Stimulated activated CD8-positive, alpha-beta memory T cell treated with anti-CD3 and anti-CD28 coated beads, Interleukin-4, amount 100 ng/mL, for 48 hours (primary cell): Measurements from ENCODE around the gene MAPKBP1.

Experiments
- DNase-seq: peaks from one replicate; pipeline ENCODE4 v3.0.0-alpha.2; 2020

Gene MAPKBP1

GRCh38 chr15:41782371-41783282 lies 8.3 kb downstream of the MAPKBP1 start:
- DNase-seq, result no peak

DNA sequence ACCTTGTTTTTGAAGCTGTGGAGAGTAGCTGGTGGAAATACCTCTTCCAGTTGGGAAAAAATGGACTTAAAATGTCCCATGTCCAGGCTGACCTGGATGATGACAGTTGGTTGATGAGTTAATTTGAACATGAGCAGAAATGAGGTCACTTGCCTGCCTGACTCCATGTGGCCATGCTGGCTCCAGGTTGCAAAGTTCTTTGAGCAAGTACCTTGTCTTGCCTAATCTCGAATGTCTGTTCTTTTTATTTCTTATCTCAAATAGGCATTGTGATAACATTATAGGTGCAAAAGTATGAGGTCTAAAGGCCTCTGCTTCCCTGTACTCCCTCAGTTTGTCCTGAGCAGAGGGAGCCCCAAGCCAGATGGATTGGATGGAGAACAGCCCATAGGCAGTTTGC lies 9.0 kb downstream of the MAPKBP1 start:
- no peak for DNase-seq

DNA sequence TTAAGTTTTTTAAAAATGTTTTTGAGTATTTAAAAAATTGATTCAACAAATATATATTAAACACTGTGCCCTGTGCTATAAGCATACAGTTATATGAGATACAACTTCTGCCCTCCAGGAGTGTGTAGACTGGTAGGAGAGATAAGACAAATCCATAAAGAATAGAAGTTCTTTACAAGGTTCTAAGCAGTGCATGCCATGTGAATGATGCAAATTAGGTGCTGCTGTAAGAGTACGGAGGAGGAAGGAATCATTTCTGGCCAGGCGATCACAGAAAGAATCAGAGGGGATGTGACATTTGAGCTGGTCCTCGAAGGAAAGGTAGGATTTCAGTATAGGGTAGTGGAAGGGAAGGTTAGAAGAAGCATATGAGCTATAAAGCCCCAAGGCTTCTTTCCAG lies 14.0 kb downstream of the MAPKBP1 start:
- DNase-seq, result no peak

- DNase-seq, result no peak
These were observed 15.0 kb downstream of the MAPKBP1 start for GRCh38 chr15:41789236-41789635.

GRCh38 chr15:41789662-41790061 lies 15.4 kb downstream of the MAPKBP1 start:
- no peak for DNase-seq

GRCh38 chr15:41790169-41790568 lies 15.9 kb downstream of the MAPKBP1 start:
- no peak for DNase-seq

DNA sequence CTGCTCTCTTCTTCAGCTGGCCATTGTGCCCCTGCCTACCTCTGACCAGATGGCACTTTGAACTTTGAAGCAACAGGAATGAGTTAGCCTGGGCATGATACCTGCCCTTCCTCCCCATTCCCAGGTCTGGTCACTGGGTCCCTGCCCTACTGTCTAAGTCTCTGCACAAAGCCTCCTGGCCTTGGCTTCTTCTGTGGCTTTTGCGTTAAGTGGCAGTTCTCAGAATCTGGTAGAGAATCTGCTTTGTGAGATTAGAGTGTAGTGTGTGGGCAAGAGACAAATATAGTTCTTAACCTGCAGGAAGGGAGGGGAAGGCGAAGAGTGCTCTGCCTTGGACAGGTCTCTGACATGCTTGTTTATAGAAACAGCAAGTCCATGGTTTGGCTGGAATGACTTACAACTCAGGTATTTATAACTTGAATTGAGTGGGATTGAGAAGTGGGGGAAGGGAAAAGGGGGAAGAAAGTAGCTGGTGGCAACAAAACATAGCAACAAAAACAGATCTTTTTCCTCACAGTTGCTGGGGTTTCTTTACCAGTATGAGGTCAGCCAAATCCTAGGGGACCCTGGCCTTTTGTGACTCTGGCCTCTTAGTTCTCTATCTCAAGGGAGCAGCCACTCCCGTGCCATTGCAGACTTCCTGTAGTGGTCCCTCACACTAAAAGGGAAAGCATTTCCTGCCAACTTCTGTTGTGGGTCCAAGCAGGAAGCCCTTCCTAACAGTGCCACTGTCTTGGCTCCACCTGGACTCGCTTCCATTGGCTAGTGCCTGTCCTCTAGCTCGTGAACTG lies 16.7 kb downstream of the MAPKBP1 start:
- DNase-seq, result no peak

- DNase-seq, result no peak
These were observed 17.3 kb downstream of the MAPKBP1 start for GRCh38 chr15:41791547-41791937.

DNA sequence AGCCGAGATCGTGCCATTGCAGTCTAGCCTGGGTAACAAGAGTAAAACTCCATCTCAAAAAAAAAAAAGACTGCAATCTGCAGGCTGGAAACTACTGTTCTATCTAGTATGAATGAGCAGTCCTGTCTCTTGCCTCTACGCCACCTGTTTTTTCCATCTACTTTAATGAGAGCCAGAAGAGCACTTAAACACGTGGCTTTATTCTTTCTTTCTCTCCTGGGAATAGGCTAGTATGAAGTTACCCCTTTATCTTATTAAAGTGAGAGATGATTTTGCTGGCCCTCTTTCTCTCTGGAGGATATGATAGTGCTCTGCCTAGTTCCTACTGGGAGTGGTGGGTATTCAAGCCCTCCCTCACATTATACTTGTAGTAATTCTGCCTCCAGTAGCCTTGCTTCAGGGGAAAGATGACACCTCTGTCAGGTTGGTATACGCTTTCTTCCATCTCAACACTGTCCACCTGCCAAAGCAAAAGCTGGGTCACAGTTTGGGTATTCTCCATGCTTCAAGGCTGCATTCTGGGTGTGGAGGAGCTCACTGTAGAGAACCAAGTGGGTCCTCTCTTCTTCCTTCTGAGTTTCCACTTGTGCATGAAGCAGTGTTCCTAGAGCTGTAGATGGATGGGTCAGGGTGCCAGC lies 17.8 kb downstream of the MAPKBP1 start:
- DNase-seq, result no peak

- no peak for DNase-seq
These were observed 19.8 kb downstream of the MAPKBP1 start for GRCh38 chr15:41794081-41794480.

DNA sequence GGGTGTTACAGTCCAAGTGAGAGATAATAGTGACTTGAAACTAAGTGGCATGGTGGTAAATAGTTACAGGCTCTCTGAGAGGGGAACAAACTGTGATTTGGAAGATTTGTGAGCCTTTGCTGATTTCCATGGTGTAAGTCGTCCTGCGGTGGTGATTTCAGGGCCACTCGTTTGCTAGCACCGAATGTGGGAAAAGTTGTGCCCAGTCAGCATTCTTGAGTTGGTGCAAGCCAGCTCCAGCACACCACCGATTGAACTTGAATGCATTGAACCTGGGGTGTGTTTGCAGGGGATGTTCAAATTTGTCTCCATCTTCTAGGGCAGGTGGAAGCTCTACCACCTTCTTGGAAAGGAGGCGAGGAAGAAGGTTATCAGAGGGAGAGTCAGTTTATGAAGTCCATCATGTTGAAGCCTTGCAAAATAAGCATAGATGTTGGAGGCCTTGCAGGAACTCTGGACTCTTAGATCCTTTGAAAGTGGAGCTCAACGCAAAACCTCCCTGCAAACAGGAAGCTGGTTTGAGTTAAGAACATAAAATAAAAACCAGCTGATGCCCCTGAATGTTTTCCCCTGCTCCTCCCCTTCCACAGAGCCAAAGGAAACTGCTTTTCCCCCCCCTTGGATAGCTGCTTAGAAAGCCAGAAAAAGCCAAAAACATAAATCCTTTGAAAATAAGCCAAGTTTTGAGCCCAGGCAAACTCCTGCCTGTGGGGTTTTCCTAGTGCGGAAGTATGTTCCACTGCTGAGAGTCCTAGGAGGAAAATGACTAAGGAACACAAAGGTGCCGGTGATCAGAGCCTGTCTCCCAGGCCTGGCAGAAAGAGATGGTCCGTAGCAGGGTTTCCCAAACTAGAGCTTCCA lies 21.9 kb downstream of the MAPKBP1 start:
- no peak for DNase-seq

- DNase-seq, result no peak
These were observed 23.1 kb downstream of the MAPKBP1 start for GRCh38 chr15:41797201-41797944.

- DNase-seq, result no peak
These were observed 24.6 kb downstream of the MAPKBP1 start for GRCh38 chr15:41798607-41799487.

- no peak for DNase-seq
These were observed 25.2 kb downstream of the MAPKBP1 start for GRCh38 chr15:41799488-41799805.

DNA sequence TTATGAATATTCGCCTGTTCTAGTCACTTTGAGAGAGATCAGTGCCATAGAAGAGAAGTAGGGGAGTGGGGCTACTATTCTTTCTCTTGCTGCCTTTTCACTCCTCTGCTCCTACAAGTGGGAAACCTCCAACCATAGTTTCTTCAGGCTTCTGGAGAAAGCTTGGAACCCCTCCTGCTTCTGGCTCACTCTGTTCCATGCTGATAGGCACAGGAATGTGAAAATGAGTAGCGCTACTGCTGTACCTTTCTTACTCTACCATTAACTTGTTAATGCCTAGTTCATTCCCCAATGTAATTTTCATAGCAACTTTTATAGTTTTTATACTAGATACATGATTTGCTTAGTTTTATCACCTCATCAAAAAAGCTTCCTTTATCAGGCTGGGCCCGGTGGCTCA lies 26.9 kb downstream of the MAPKBP1 start:
- no peak for DNase-seq

- no peak for DNase-seq
These were observed 27.7 kb downstream of the MAPKBP1 start for GRCh38 chr15:41801850-41802455.

DNA sequence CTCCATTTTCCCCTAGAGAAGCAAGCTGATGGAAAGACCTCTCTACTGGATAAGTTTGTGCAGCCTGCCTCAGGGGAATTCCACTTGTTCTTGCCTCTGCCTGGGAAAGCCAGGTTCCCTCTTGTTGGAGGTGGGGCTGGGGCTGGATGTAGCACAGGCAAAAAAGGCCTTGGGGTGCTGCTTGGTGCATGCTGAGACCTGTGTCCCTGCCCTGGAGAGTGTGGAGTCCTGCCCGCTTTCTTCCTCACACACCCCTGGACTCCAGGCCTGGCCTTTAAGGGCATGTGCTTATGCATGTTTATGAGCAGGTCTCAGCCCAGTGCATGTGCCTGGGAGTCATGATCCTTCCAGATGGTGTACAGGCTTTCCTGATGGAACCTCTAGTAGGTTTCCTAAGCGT lies 30.1 kb downstream of the MAPKBP1 start:
- no peak for DNase-seq

GRCh38 chr15:41804916-41805666 lies 30.8 kb downstream of the MAPKBP1 start:
- no peak for DNase-seq

DNA sequence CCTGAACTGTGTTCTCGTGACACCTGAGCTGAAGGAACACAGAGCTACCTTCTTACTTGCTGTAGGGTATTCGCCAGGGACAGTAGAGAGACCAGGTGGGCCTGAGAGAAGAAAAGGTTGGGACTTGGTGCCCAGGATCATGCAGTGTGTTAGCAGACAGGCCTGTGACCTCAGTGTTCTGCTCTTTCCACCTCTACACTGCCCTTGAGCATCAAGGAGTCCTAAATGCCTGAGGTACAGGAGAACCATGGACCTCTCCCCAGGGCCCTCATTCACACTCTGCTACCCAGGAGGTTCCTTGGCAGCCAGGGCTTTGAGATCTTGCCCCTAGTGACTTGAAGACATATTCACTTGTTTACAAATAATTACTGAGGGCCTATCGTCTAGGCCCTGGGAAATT lies 31.4 kb downstream of the MAPKBP1 start:
- no peak for DNase-seq
